NB4 (cell line): ENCODE results near the gene ZBTB34.

Experiments
- MAX ChIP-seq: IDR thresholded peaks from 2 replicates; pipeline ENCODE4 v1.6.1; 2011; ENCODE audit warnings: low read depth, low read length
- POLR2A ChIP-seq: IDR thresholded peaks from 2 replicates; pipeline ENCODE4 v1.6.1; 2011; ENCODE audit warnings: mild to moderate bottlenecking; ENCODE audit not compliant: insufficient read length; ENCODE audit errors: extremely low read depth

DNA sequence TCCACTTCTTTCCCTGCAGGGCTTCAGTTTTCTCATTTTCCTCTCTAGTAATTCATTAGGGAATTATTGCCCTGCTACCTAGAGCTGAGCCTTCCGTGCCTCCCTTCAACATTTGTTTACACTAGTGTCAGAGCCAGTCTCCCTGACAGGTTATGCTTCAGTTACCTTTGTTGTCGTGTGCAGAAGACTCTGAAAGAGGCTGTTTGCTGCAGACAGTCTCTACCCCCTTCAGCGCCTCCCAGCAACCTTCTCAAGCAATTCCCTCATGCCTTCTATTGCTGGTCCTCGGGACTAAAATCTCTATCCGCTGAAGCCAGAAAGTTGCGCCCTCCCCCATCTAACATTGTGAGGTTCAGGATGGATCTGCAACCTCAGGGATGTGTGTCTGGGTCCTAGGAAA is 67.0 kb downstream of the ZBTB34 start:
- TF ChIP-seq MAX (no peak), POLR2A (no peak)
